ENCODE measurements around the gene NPFF. TPM values are rescaled to one million over a fixed set of nuclear protein-coding genes. Genes with fewer than 3 reads are reported as not detected.
"Not testable (repeated sequence)": the region's sequence is repeated elsewhere in the genome, so short reads cannot be mapped to it uniquely, and the experiment has no call there.

The NPFF gene
- not detected for total RNA-seq

- 78 to 85% methylated on average over 9 of the region's 9 CpGs for WGBS, 2 donors
- H3K4me3 ChIP-seq: no peak within 1 kb of the TSS
- H3K27me3 ChIP-seq: no peaks in the 10 kb centered on the region
- no peaks in the 10 kb centered on the region for H3K9me3 ChIP-seq
- H3K4me1 ChIP-seq: peaks cover 24% of the 10 kb centered on the region
- intact Hi-C loops (cut with DNase I): loop anchor here (10.0 kb wide), 1 partner anchor 152 kb away; no protein-coding TSS in a partner anchor
- no peak within 1 kb of the TSS for H3K27ac ChIP-seq
- peaks cover 0 to 6% of the 10 kb centered on the region in 2 donors for H3K36me3 ChIP-seq (replicated peaks in 1 of 2; ENCODE audit: insufficient read depth in 1 of 2, low read depth in 2 of 2)
- no peak for DNase-seq
- no peak for ATAC-seq
- TF ChIP-seq POLR2A (IDR thresholded peaks at IDR 0.05): no peak
- no peak for TF ChIP-seq CTCF (IDR thresholded peaks at IDR 0.05)
These were observed at the start of gene NPFF for GRCh38 chr12:53506881-53507602. NPFF (minus strand) TSS chr12:53507484; CDS start chr12:53507474, 10 bp downstream.

- Histone ChIP-seq H3K4me1 (no peaks in the 10 kb centered on the region), H3K9me3 (no peaks in the 10 kb centered on the region), H3K4me3 (no peak overlapping the region), H3K36me3 (replicated peaks in 1 of 2; ENCODE audit: insufficient read depth in 1 of 2, low read depth in 2 of 2) (peaks cover 0 to 11% of the 10 kb centered on the region in 2 donors), H3K27ac (no peak overlapping the region), H3K27me3 (no peaks in the 10 kb centered on the region)
- intact Hi-C loops (cut with DNase I): no loop called here
- no peak for DNase-seq
- TF ChIP-seq CTCF (IDR thresholded peaks at IDR 0.05) (no peak), POLR2A (IDR thresholded peaks at IDR 0.05) (no peak)
- no peak for ATAC-seq
- WGBS, 2 donors: 86 to 88% methylated on average over 14 of the region's 14 CpGs
These were observed 45.4 kb upstream of the NPFF start for GRCh38 chr12:53552361-53553327.

GRCh38 chr12:53551889-53552291 lies 44.6 kb upstream of the NPFF start:
- no peaks in the 10 kb centered on the region for H3K4me1 ChIP-seq
- intact Hi-C loops (cut with DNase I): no loop called here
- H3K9me3 ChIP-seq: no peaks in the 10 kb centered on the region
- no peak overlapping the region for H3K27ac ChIP-seq
- ATAC-seq (no peak), DNase-seq (no peak)
- H3K27me3 ChIP-seq: no peaks in the 10 kb centered on the region
- H3K36me3 ChIP-seq (replicated peaks in 1 of 2; ENCODE audit: insufficient read depth in 1 of 2, low read depth in 2 of 2): peaks cover 0 to 13% of the 10 kb centered on the region in 2 donors
- TF ChIP-seq POLR2A (IDR thresholded peaks at IDR 0.05): no peak
- TF ChIP-seq CTCF (IDR thresholded peaks at IDR 0.05): no peak
- H3K4me3 ChIP-seq: no peak overlapping the region
- WGBS, 2 donors: 88 to 92% methylated on average over 2 of the region's 2 CpGs

GRCh38 chr12:53550595-53550994 lies 43.3 kb upstream of the NPFF start:
- Histone ChIP-seq H3K27ac (no peak overlapping the region), H3K9me3 (no peaks in the 10 kb centered on the region), H3K36me3 (replicated peaks in 1 of 2; ENCODE audit: insufficient read depth in 1 of 2, low read depth in 2 of 2) (peaks cover 0 to 13% of the 10 kb centered on the region in 2 donors), H3K27me3 (no peaks in the 10 kb centered on the region), H3K4me1 (no peaks in the 10 kb centered on the region), H3K4me3 (no peak overlapping the region)
- intact Hi-C loops (cut with DNase I): no loop called here
- no peak for DNase-seq
- no peak for TF ChIP-seq CTCF (IDR thresholded peaks at IDR 0.05)
- TF ChIP-seq POLR2A (IDR thresholded peaks at IDR 0.05): no peak
- ATAC-seq: no peak
- WGBS, 2 donors: 91 to 96% methylated on average over 1 of the region's 1 CpG

GRCh38 chr12:53550131-53550530 lies 42.8 kb upstream of the NPFF start:
- H3K9me3 ChIP-seq; DNase-seq; intact Hi-C loops (cut with DNase I); H3K4me3 ChIP-seq; H3K27ac ChIP-seq; H3K27me3 ChIP-seq; ATAC-seq; H3K4me1 ChIP-seq: not testable (repeated sequence)
- H3K36me3 ChIP-seq (replicated peaks in 1 of 2; ENCODE audit: insufficient read depth in 1 of 2, low read depth in 2 of 2): peaks cover 0 to 13% of the 10 kb centered on the region in 2 donors
- 97 to 99% methylated on average over 8 of the region's 8 CpGs for WGBS, 2 donors

- not testable (repeated sequence) for DNase-seq, H3K4me1 ChIP-seq, H3K27ac ChIP-seq, H3K4me3 ChIP-seq, H3K9me3 ChIP-seq, ATAC-seq, H3K27me3 ChIP-seq
- intact Hi-C loops (cut with DNase I): loop anchor here (10.0 kb wide), 1 partner anchor 126 kb away; the partner anchor contains the start of gene ATP5MC2
- 96 to 98% methylated on average over 6 of the region's 6 CpGs for WGBS, 2 donors
- peaks cover 0 to 13% of the 10 kb centered on the region in 2 donors for H3K36me3 ChIP-seq (replicated peaks in 1 of 2; ENCODE audit: insufficient read depth in 1 of 2, low read depth in 2 of 2)
These were observed 41.1 kb upstream of the NPFF start for GRCh38 chr12:53548354-53548753.

Measured in body of pancreas (tissue), 4 donors.